ES-I3 (cell line): ENCODE results near the gene NECTIN1.

Source experiments
- H3K36me3 ChIP-seq: 2 replicates; pipeline ENCODE4 v1.6.1; 2013; ENCODE audit warnings: mild to moderate bottlenecking, low read length, control low read depth, moderate library complexity; ENCODE audit not compliant: insufficient read depth
- H3K4me1 ChIP-seq: 2 replicates; pipeline ENCODE4 v1.6.1; 2013; ENCODE audit warnings: mild to moderate bottlenecking, control low read depth, low read length; ENCODE audit not compliant: insufficient read depth
- H3K9ac ChIP-seq: 2 replicates; pipeline ENCODE4 v1.6.1; 2013; ENCODE audit warnings: low read depth, mild to moderate bottlenecking, low read length, moderate library complexity
- H3K9me3 ChIP-seq: 2 replicates; pipeline ENCODE4 v1.6.1; 2013; ENCODE audit warnings: mild to moderate bottlenecking, low read length, moderate library complexity; ENCODE audit not compliant: control insufficient read depth, insufficient read depth

NECTIN1 gene

DNA sequence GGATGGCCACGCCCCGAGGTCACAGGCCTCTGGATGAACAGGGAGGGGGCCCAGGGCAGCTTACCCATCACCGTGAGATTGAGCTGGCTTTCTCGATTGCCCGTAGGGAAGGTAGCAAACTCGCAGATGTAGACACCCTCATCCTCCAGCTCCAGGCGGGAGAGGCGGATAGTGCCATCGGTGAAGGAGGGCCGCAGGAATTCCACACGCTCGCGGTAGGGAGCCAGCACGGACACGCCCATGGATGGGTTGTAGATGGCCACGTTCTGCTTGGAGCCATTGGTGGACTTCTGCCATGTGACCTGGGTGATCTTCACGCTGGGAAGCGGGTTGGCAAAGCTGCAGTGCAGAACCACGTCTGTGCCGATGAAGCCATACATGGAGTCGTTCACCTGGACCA is 50.6 kb downstream of the NECTIN1 start:
- peaks cover 25% of the 10 kb centered on the region; the same call in 1 of the 2 replicates for H3K36me3 ChIP-seq
- no peak overlapping the region for H3K9ac ChIP-seq
- H3K4me1 ChIP-seq, result no peaks in the 10 kb centered on the region
- H3K9me3 ChIP-seq, result peaks cover 6% of the 10 kb centered on the region

DNA sequence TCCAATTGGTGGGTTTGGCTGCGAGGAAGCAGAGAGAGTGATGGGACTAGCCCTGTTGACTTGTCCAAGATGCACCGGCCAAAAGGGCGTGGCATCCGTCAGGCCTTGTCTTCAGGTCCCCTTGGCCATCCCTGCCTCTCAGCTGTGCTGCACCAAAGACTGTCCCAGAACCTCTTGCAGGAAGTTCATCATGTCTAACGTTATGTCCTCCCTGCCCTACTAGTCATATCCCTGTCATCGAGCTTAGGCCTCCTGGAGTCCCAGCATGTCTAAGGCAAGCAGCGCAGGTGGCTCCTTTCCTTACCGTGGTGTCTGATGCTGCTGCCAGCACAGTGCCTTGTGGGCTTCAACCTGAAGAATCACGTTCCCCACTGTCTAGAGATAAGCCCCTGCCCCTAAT is 51.2 kb downstream of the NECTIN1 start:
- Histone ChIP-seq H3K9me3 (peaks cover 6% of the 10 kb centered on the region), H3K4me1 (no peaks in the 10 kb centered on the region), H3K9ac (no peak overlapping the region), H3K36me3 (peaks cover 26% of the 10 kb centered on the region; the same call in 1 of the 2 replicates)

GRCh38 chr11:119676461-119677020 is 52.5 kb downstream of the NECTIN1 start:
- no peak overlapping the region for H3K9ac ChIP-seq
- peaks cover 26% of the 10 kb centered on the region; the same call in 1 of the 2 replicates for H3K36me3 ChIP-seq
- peaks cover 6% of the 10 kb centered on the region for H3K9me3 ChIP-seq
- H3K4me1 ChIP-seq, result no peaks in the 10 kb centered on the region

DNA sequence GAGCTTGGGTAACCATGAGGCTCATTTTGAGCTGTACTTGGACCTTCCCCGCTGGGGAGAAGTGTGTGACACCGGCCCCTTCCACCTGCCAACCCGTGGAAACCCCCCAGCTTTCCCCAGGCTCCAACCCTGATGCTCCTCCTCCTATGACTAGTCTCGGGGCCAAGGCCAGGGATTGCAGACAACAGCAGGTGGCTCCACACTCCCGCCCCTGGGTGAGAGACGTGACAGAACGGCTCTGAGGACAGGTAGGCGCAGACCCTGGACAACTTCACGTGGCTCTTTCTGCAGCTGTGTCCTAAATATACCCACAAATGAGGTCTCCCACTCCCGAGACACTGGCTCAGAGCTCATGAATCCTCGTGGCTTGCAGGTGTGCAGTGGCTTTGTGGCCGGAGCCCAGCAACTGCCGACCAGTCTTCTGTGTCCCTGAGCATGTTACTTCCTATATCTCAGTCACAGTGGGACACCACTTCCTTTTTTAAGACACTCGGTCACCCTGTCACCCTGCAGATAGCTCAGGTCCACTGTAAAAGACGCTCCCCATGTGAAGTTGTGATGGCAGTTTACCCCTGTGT is 55.2 kb downstream of the NECTIN1 start:
- Histone ChIP-seq H3K36me3 (peaks cover 26% of the 10 kb centered on the region; the same call in 1 of the 2 replicates), H3K9ac (no peak overlapping the region), H3K4me1 (no peaks in the 10 kb centered on the region; the same call in 1 of the 2 replicates), H3K9me3 (peaks cover 6% of the 10 kb centered on the region)

DNA sequence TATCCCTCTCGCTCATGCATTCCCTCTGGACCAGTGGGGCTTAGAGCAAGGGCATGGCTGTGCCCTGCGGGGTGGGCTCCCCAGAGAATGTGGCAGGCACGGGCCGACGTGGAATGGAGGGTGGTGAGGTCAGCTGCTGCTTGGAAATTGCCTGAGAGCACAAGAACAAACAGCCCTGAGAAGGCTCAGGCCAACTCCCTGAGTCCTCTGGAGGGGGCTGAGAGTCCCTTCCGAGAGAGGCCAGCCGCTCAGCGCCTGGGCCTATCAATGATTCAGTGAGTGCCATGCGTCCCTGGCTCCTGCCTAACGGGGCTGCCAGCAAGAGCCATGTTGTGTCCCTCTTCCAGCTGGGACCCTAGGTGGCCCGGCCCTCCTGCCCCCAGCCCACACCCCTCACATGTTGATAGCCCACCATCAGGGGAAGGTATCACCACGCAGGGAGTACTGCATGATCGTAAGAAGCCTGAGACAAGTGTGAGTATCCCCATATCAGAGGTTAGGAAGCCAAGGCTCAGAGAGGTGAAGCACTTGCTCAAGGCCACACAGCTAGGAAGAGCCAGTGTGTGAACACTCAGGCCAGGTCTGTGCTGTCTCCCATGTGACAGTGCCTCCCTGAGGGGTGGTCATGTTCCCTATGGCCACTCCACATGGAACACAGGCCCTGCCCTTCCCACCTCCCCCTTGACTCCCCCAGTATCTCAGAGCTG is 55.8 kb downstream of the NECTIN1 start:
- Histone ChIP-seq H3K9me3 (peaks cover 5% of the 10 kb centered on the region), H3K4me1 (no peaks in the 10 kb centered on the region; the same call in 1 of the 2 replicates), H3K36me3 (peaks cover 25% of the 10 kb centered on the region; the same call in 1 of the 2 replicates), H3K9ac (no peak overlapping the region)

- no peaks in the 10 kb centered on the region; the same call in 1 of the 2 replicates for H3K4me1 ChIP-seq
- H3K36me3 ChIP-seq, result peaks cover 20% of the 10 kb centered on the region; the same call in 1 of the 2 replicates
- no peaks in the 10 kb centered on the region for H3K9me3 ChIP-seq
- no peak overlapping the region for H3K9ac ChIP-seq
These were observed 56.4 kb downstream of the NECTIN1 start for GRCh38 chr11:119672597-119672996.

DNA sequence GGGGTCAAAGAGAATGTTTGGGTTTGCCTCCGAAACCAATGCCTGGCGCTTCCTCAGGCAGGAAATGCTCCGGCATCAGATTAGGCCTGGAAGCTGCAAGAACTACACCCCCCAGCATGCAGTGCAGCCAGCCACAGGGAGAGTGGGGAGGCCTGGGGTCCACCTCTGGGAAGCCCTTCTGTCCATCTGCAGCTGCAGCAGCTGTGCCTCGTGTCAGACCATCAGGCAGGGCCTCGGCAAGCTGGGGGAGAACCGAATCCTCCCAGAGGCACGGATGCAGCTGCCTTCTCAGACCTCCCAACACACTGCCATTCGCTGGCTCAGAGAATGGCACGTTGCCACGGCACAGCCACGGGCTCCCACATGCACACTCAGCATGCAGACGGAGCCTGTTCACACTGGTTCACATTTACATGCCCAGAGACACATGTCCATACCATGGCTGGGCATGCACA is 57.4 kb downstream of the NECTIN1 start:
- Histone ChIP-seq H3K9ac (no peak overlapping the region), H3K9me3 (no peaks in the 10 kb centered on the region), H3K36me3 (peaks cover 15% of the 10 kb centered on the region; the same call in 1 of the 2 replicates), H3K4me1 (peaks cover 3% of the 10 kb centered on the region; the same call in 1 of the 2 replicates)

DNA sequence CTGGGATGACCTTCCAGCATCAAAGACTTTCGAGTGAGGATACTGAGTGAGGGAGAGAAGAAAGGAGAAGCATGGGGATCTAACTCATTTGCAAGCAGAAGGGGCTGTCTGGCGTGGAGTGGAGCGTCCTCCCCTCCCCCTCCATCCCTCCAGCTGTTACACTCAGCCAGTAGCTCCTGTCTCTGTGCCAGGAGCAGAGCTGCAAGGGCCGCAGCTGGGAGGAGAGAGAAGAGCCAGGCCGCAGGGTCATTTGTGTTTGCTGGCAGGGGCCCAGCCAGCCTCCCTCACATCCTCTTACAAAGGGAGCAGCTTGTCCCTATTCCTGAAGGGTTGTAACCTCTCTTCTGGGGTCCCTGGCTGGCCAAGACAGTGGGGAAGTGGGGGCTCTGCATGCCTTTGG is 57.9 kb downstream of the NECTIN1 start:
- no peaks in the 10 kb centered on the region for H3K9me3 ChIP-seq
- peaks cover 3% of the 10 kb centered on the region; the same call in 1 of the 2 replicates for H3K4me1 ChIP-seq
- H3K9ac ChIP-seq, result no peak overlapping the region
- H3K36me3 ChIP-seq, result peaks cover 15% of the 10 kb centered on the region; the same call in 1 of the 2 replicates

DNA sequence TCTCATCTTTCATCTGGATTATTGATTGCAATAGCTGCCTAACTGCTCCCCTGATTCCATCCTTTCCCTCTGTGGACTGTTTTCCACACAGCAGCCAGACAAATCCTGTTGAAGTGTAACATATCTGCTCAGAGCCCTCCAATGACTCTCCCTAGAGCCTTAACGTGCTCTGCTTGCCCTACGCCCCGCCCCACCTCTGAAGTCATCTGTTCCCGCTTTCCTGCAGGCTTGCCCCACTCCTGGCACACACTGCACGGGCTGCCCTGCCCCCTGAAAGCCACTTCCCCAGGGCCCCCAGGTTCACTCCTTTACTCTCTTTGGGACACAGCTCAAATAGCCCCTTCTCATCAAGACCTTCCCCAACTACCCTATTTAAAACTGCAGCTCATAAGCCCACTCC is 59.5 kb downstream of the NECTIN1 start:
- H3K36me3 ChIP-seq, result peaks cover 10% of the 10 kb centered on the region; the same call in 1 of the 2 replicates
- H3K9me3 ChIP-seq, result no peaks in the 10 kb centered on the region
- no peak overlapping the region for H3K9ac ChIP-seq
- peaks cover 3% of the 10 kb centered on the region; the same call in 1 of the 2 replicates for H3K4me1 ChIP-seq

GRCh38 chr11:119668676-119669075 is 60.3 kb downstream of the NECTIN1 start:
- H3K9ac ChIP-seq, result no peak overlapping the region
- peaks cover 10% of the 10 kb centered on the region; the same call in 1 of the 2 replicates for H3K4me1 ChIP-seq
- H3K36me3 ChIP-seq, result 0 out of 2 replicates have a peak, but pooled peaks cover 5% of the 10 kb centered on the region
- H3K9me3 ChIP-seq, result no peaks in the 10 kb centered on the region

- Histone ChIP-seq H3K36me3 (0 out of 2 replicates have a peak, but pooled peaks cover 2% of the 10 kb centered on the region), H3K4me1 (peaks cover 16% of the 10 kb centered on the region; the same call in 1 of the 2 replicates), H3K9me3 (no peaks in the 10 kb centered on the region), H3K9ac (no peak overlapping the region)
These were observed 62.4 kb downstream of the NECTIN1 start for GRCh38 chr11:119666463-119667131.

GRCh38 chr11:119666061-119666460 is 62.9 kb downstream of the NECTIN1 start:
- Histone ChIP-seq H3K9ac (no peak overlapping the region), H3K36me3 (0 out of 2 replicates have a peak, but pooled peaks cover 2% of the 10 kb centered on the region), H3K9me3 (no peaks in the 10 kb centered on the region), H3K4me1 (peaks cover 16% of the 10 kb centered on the region; the same call in 1 of the 2 replicates)

- Histone ChIP-seq H3K4me1 (peaks cover 16% of the 10 kb centered on the region; the same call in 1 of the 2 replicates), H3K9ac (no peak overlapping the region), H3K36me3 (0 out of 2 replicates have a peak, but pooled peaks cover 2% of the 10 kb centered on the region), H3K9me3 (no peaks in the 10 kb centered on the region)
These were observed 64.1 kb downstream of the NECTIN1 start for GRCh38 chr11:119664701-119665420.
